T-cell (primary cell): ENCODE results near the gene PAXIP1. TPM values are rescaled to one million over a fixed set of nuclear protein-coding genes. Genes with fewer than 3 reads are reported as not detected.

Experiments used
- ATAC-seq, 4 experiments: fragments of 200-7000 bp in 3 of 4; fragments of 150-1000 bp in 1 of 4; cut with Tn5 transposase; replicated peaks in 1 of 4; 1 replicate in 3 of 4; 2 replicates in 1 of 4; pipeline ENCODE4 v1.10.0; 2021; ENCODE audit warnings: moderate library complexity in 3 of 4, mild to moderate bottlenecking in 2 of 4, moderate number of reproducible peaks in 1 of 4
- CTCF ChIA-PET, 2 donors: fragments of 300-600 bp; sonication (Branson Sonifier 250); formaldehyde crosslinking; loops; one replicate each; lab custom pipeline; 2022; ENCODE audit warnings: antibody characterized with exemption in 2 of 2; lab: Charles Lee
- POLR2A ChIA-PET, 2 donors: fragments of 300-600 bp; sonication (Branson Sonifier 250); formaldehyde crosslinking; loops; one replicate each; lab custom pipeline; 2022; ENCODE audit warnings: antibody characterized with exemption in 2 of 2; lab: Charles Lee
- DNase-seq, 35 experiments: peaks; one replicate each; pipeline versions ENCODE4 v3.0.0 to v3.0.0-alpha.2; 2013 to 2023
- H3K27ac ChIP-seq: one replicate; pipeline ENCODE4 v1.5.1; 2013; ENCODE audit warnings: low read length
- H3K27me3 ChIP-seq, 2 experiments: replicated peaks in 1 of 2; 1 replicate in 1 of 2; 2 replicates in 1 of 2; pipeline versions ENCODE4 v1.6.1 to v1.7.0; 2013; ENCODE audit warnings: low read length in 1 of 2, mixed read lengths in 1 of 2; ENCODE audit not compliant: control insufficient read depth in 2 of 2, insufficient read depth in 2 of 2; ENCODE audit errors: extremely low read depth in 1 of 2
- H3K36me3 ChIP-seq, 2 donors: 1 replicate in 1 of 2; 2 replicates in 1 of 2; pipeline versions ENCODE4 v1.6.1 to v1.7.0; 2013; ENCODE audit warnings: low read length in 1 of 2; ENCODE audit not compliant: control insufficient read depth in 2 of 2, insufficient read depth in 1 of 2; ENCODE audit errors: extremely low read depth in 1 of 2
- H3K4me1 ChIP-seq, 2 experiments: 1 replicate in 1 of 2; 2 replicates in 1 of 2; pipeline versions ENCODE4 v1.6.1 to v1.7.0; 2013; ENCODE audit warnings: low read length in 2 of 2, mixed read lengths in 1 of 2; ENCODE audit not compliant: insufficient read depth in 2 of 2, control insufficient read depth in 1 of 2; ENCODE audit errors: extremely low read depth in 1 of 2
- H3K4me3 ChIP-seq, 2 donors: 1 replicate in 1 of 2; 2 replicates in 1 of 2; pipeline versions ENCODE4 v1.5.1 to v1.7.0; 2013; ENCODE audit warnings: mild to moderate bottlenecking in 2 of 2, low read length in 1 of 2, moderate library complexity in 1 of 2; ENCODE audit not compliant: control insufficient read depth in 1 of 2; ENCODE audit errors: extremely low read depth in 1 of 2
- H3K9me3 ChIP-seq: 2 replicates; pipeline ENCODE4 v1.7.0; 2013
- H3K27ac Mint-ChIP-seq, 2 donors: one replicate each; pipeline ENCODE4 v1.8.0; 2020 to 2021; ENCODE audit warnings: mild to moderate bottlenecking in 2 of 2, mixed read lengths in 2 of 2
- H3K27me3 Mint-ChIP-seq, 2 donors: one replicate each; pipeline ENCODE4 v1.8.0; 2021 to 2022; ENCODE audit warnings: mixed read lengths in 2 of 2
- H3K36me3 Mint-ChIP-seq: one replicate; pipeline ENCODE4 v1.8.0; 2021; ENCODE audit warnings: mixed read lengths
- H3K4me1 Mint-ChIP-seq, 3 donors: one replicate each; pipeline ENCODE4 v1.8.0; 2020 to 2022; ENCODE audit warnings: mixed read lengths in 3 of 3, mild to moderate bottlenecking in 1 of 3
- H3K4me3 Mint-ChIP-seq, 3 donors: one replicate each; pipeline ENCODE4 v1.8.0; 2020 to 2022; ENCODE audit warnings: mild to moderate bottlenecking in 3 of 3, mixed read lengths in 3 of 3, moderate library complexity in 3 of 3
- H3K9me3 Mint-ChIP-seq, 3 donors: one replicate each; pipeline ENCODE4 v1.8.0; 2020 to 2022; ENCODE audit warnings: mixed read lengths in 3 of 3
- WGBS: methylation state at CpG from one replicate; pipeline ENCODE4 v1.1.5; 2013; ENCODE audit warnings: missing lambda C conversion rate; ENCODE audit not compliant: insufficient coverage; 5-methylcytosine and 5-hydroxymethylcytosine counted together
- total RNA-seq, 35 experiments: library from RNA in 6 of 35; stranded (reverse) in 6 of 35; fragments of 120-200 nt in 1 of 35; gene quantifications; one replicate each; pipeline versions ENCODE4 v1.2.1 to v1.2.4 and lab custom pipeline; 2013 to 2026

Gene PAXIP1
- total RNA-seq, 5 donors from 2014 or later (not counting 1 experiment from before 2014, with no cell fraction given): 10.1 to 12.6 (median 12.3) TPM

- peaks cover 0 to 43% of the 10 kb centered on the region in 2 experiments for H3K27me3 ChIP-seq
- ChIA-PET CTCF (interaction anchor here (0.8 to 0.9 kb wide), 2 partner anchors 9 to 17 kb away, joined by 3 read pairs; no protein-coding TSS in a partner anchor), POLR2A (interaction anchor here in 1 of 2 donors (0.5 kb wide), 1 partner anchor 433 kb away, joined by 6 read pairs; no protein-coding TSS in a partner anchor)
- Mint-ChIP-seq H3K36me3 (no peaks in the 10 kb centered on the region), H3K4me3 (no peak overlapping the region), H3K4me1 (peaks cover 0 to 2% (median 0%) of the 10 kb centered on the region in 3 donors), H3K27ac (no peak overlapping the region), H3K9me3 (peaks cover 0 to 4% (median 0%) of the 10 kb centered on the region in 3 donors), H3K27me3 (peaks cover 18 to 21% of the 10 kb centered on the region in 2 donors)
- H3K4me3 ChIP-seq: no peak overlapping the region
- no peak overlapping the region for H3K27ac ChIP-seq
- WGBS: 90% methylated on average over 26 of the region's 41 CpGs
- peaks cover 0 to 5% of the 10 kb centered on the region in 2 experiments for H3K4me1 ChIP-seq
- no peaks in the 10 kb centered on the region for H3K9me3 ChIP-seq
- no peaks in the 10 kb centered on the region for H3K36me3 ChIP-seq
- ATAC-seq (no peak), DNase-seq (no peak)
Measured at GRCh38 chr7:154906736-154907355, 96.1 kb downstream of the PAXIP1 start.

- Mint-ChIP-seq H3K4me3 (no peak overlapping the region), H3K27me3 (peaks cover 18 to 21% of the 10 kb centered on the region in 2 donors), H3K9me3 (peaks cover 0 to 1% (median 0%) of the 10 kb centered on the region in 3 donors), H3K4me1 (peaks cover 0 to 2% (median 0%) of the 10 kb centered on the region in 3 donors), H3K27ac (no peak overlapping the region), H3K36me3 (no peaks in the 10 kb centered on the region)
- no peak overlapping the region for H3K27ac ChIP-seq
- H3K4me1 ChIP-seq: peaks cover 0 to 5% of the 10 kb centered on the region in 2 experiments
- ChIA-PET CTCF (no interaction called here), POLR2A (no interaction called here)
- H3K4me3 ChIP-seq: no peak overlapping the region
- peaks cover 0 to 40% of the 10 kb centered on the region in 2 experiments for H3K27me3 ChIP-seq
- DNase-seq (no peak), ATAC-seq (no peak)
- 83% methylated on average over 3 of the region's 7 CpGs for WGBS
- no peaks in the 10 kb centered on the region for H3K9me3 ChIP-seq
- H3K36me3 ChIP-seq: no peaks in the 10 kb centered on the region
Measured at GRCh38 chr7:154906201-154906600, 96.7 kb downstream of the PAXIP1 start.

- no peak overlapping the region for H3K27ac Mint-ChIP-seq
- CTCF ChIA-PET: no interaction called here
Measured at GRCh38 chr7:154905615-154906014, 97.3 kb downstream of the PAXIP1 start.

GRCh38 chr7:154905146-154905545 is 97.8 kb downstream of the PAXIP1 start:
- Mint-ChIP-seq H3K9me3 (no peaks in the 10 kb centered on the region), H3K27ac (no peak overlapping the region), H3K36me3 (no peaks in the 10 kb centered on the region), H3K27me3 (peaks cover 17 to 21% of the 10 kb centered on the region in 2 donors), H3K4me3 (no peak overlapping the region), H3K4me1 (peaks cover 0 to 2% (median 0%) of the 10 kb centered on the region in 3 donors)
- ATAC-seq (no peak), DNase-seq (no peak)
- Histone ChIP-seq H3K27ac (no peak overlapping the region), H3K4me3 (no peak overlapping the region), H3K4me1 (peaks cover 0 to 5% of the 10 kb centered on the region in 2 experiments), H3K27me3 (peaks cover 0 to 41% of the 10 kb centered on the region in 2 experiments), H3K9me3 (no peaks in the 10 kb centered on the region), H3K36me3 (no peaks in the 10 kb centered on the region)
- WGBS: 95% methylated on average over 6 of the region's 8 CpGs
- CTCF ChIA-PET: no interaction called here
- POLR2A ChIA-PET: no interaction called here

More at GRCh38 chr7:154905615-154906014, 97.3 kb downstream of the PAXIP1 start:
- H3K4me3 ChIP-seq: no peak overlapping the region
- Mint-ChIP-seq H3K4me1 (peaks cover 0 to 2% (median 0%) of the 10 kb centered on the region in 3 donors), H3K9me3 (no peaks in the 10 kb centered on the region), H3K36me3 (no peaks in the 10 kb centered on the region), H3K27me3 (peaks cover 18 to 21% of the 10 kb centered on the region in 2 donors), H3K4me3 (no peak overlapping the region)
- peaks cover 0 to 40% of the 10 kb centered on the region in 2 experiments for H3K27me3 ChIP-seq
- no peaks in the 10 kb centered on the region for H3K9me3 ChIP-seq
- DNase-seq: no peak
- H3K27ac ChIP-seq: no peak overlapping the region
- no peak for ATAC-seq
- POLR2A ChIA-PET: no interaction called here
- H3K36me3 ChIP-seq: no peaks in the 10 kb centered on the region
- WGBS: 85% methylated on average over 3 of the region's 8 CpGs
- peaks cover 0 to 5% of the 10 kb centered on the region in 2 experiments for H3K4me1 ChIP-seq

- CTCF ChIA-PET: no interaction called here
- H3K9me3 Mint-ChIP-seq: no peaks in the 10 kb centered on the region
- Histone ChIP-seq H3K9me3 (no peaks in the 10 kb centered on the region), H3K36me3 (no peaks in the 10 kb centered on the region), H3K4me1 (peaks cover 0 to 5% of the 10 kb centered on the region in 2 experiments), H3K27ac (no peak overlapping the region), H3K27me3 (peaks cover 0 to 34% of the 10 kb centered on the region in 2 experiments), H3K4me3 (no peak overlapping the region)
- POLR2A ChIA-PET: no interaction called here
- H3K4me1 Mint-ChIP-seq: peaks cover 0 to 2% (median 0%) of the 10 kb centered on the region in 3 donors
- ATAC-seq: no peak
- DNase-seq: no peak
- no peaks in the 10 kb centered on the region for H3K36me3 Mint-ChIP-seq
- peaks cover 10 to 11% of the 10 kb centered on the region in 2 donors for H3K27me3 Mint-ChIP-seq
- H3K27ac Mint-ChIP-seq: no peak overlapping the region
- H3K4me3 Mint-ChIP-seq: no peak overlapping the region
- WGBS: 55% methylated on average over 11 of the region's 14 CpGs
Measured at GRCh38 chr7:154903083-154903731, 99.7 kb downstream of the PAXIP1 start.

GRCh38 chr7:154902600-154903082 is 100.3 kb downstream of the PAXIP1 start:
- H3K27me3 ChIP-seq: peaks cover 0 to 32% of the 10 kb centered on the region in 2 experiments
- H3K4me3 Mint-ChIP-seq: no peak overlapping the region
- DNase-seq (no peak), ATAC-seq (no peak)
- no peaks in the 10 kb centered on the region for H3K4me1 Mint-ChIP-seq
- H3K4me3 ChIP-seq: no peak overlapping the region
- CTCF ChIA-PET: no interaction called here
- H3K27me3 Mint-ChIP-seq: peaks cover 7 to 9% of the 10 kb centered on the region in 2 donors
- no peak overlapping the region for H3K27ac ChIP-seq
- peaks cover 0 to 3% of the 10 kb centered on the region in 2 experiments for H3K4me1 ChIP-seq
- no peaks in the 10 kb centered on the region for H3K36me3 ChIP-seq
- no peaks in the 10 kb centered on the region for H3K9me3 Mint-ChIP-seq
- no peaks in the 10 kb centered on the region for H3K36me3 Mint-ChIP-seq
- H3K9me3 ChIP-seq: no peaks in the 10 kb centered on the region
- POLR2A ChIA-PET: no interaction called here
- 66% methylated on average over 5 of the region's 6 CpGs for WGBS
- H3K27ac Mint-ChIP-seq: no peak overlapping the region
